Measurements from ENCODE around the gene PREB.

Gene PREB

GRCh38 chr2:27094353-27094984 is 40.0 kb downstream of the PREB start:
- DNase-seq: no peak

GRCh38 chr2:27093430-27094352 is 40.7 kb downstream of the PREB start:
- DNase-seq: no peak

GRCh38 chr2:27092696-27093429 is 41.6 kb downstream of the PREB start:
- no peak for DNase-seq

- no peak for DNase-seq
These were observed 42.4 kb downstream of the PREB start for GRCh38 chr2:27091746-27092695.

- DNase-seq: no peak
These were observed 45.1 kb downstream of the PREB start for GRCh38 chr2:27089111-27089954.

GRCh38 chr2:27088634-27089033 is 45.8 kb downstream of the PREB start:
- DNase-seq: no peak

GRCh38 chr2:27087823-27088410 is 46.5 kb downstream of the PREB start:
- DNase-seq: no peak

GRCh38 chr2:27086724-27087593 is 47.5 kb downstream of the PREB start, which contains the start of gene KHK:
TSS of gene KHK (plus strand) at chr2:27086772. CDS start at chr2:27087260, 488 bp downstream.
- no peak for DNase-seq

- peak; percentile 95 to 96 for DNase-seq
These were observed 48.2 kb downstream of the PREB start for GRCh38 chr2:27086090-27086723.

- no peak for DNase-seq
These were observed 48.8 kb downstream of the PREB start for GRCh38 chr2:27085673-27086089.

GRCh38 chr2:27085062-27085672 is 49.3 kb downstream of the PREB start:
- DNase-seq: no peak

- no peak for DNase-seq
These were observed 50.0 kb downstream of the PREB start for GRCh38 chr2:27084297-27085061.

- no peak for DNase-seq
These were observed 50.8 kb downstream of the PREB start for GRCh38 chr2:27083410-27084296.

- no peak for DNase-seq
These were observed 51.5 kb downstream of the PREB start for GRCh38 chr2:27082773-27083409.

- DNase-seq: no peak
These were observed 52.3 kb downstream of the PREB start for GRCh38 chr2:27081984-27082772.

All from activated CD4-positive, alpha-beta T cell treated with anti-CD3 and anti-CD28 coated beads, Interleukin-2, amount 50 U/mL, for 4 hours (primary cell).